ELR (cell line): Measurements from ENCODE around the gene ARHGEF28.

Experiments
- DNase-seq: peaks from one replicate; pipeline ENCODE4 v3.0.0-alpha.2; 2015; ENCODE audit warnings: low read depth

ARHGEF28 gene

DNA sequence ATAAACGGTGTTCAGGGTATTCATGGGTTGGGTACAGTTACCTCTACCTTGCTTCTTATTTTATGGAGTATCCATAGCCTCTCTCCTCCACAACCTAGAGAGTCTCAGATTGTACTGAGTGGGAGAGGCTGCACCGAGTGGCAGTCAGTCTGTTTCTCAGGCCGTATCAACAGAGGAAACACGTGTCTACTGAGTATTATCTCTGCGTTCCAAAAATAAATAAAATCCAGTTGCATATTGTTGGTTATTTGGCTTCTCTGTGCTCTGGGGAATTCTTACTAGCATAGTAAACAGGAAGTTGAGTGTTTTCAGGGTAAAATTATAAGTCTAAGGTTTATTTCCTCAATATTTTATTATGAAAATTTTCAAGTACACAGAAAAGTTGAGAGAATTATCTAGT is 231.0 kb downstream of the ARHGEF28 start:
- DNase-seq, result no peak

DNA sequence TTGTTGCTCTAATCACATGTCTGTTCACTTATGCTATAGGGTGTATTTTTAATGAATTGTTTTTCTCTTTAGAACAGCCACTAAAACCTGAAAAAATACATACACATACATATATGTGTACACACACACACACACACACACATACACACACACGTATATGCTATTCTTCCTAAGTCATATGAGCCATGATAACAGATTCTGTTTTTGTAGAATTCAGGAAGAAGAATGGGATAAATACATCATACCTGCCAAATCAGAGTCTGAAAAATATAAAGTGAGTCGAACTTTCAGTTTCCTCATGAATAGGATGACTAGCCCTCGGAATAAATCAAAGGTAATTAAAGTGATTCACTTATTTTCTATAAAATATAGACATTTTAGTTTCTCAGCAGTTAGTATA is 231.4 kb downstream of the ARHGEF28 start:
- DNase-seq, result no peak

DNA sequence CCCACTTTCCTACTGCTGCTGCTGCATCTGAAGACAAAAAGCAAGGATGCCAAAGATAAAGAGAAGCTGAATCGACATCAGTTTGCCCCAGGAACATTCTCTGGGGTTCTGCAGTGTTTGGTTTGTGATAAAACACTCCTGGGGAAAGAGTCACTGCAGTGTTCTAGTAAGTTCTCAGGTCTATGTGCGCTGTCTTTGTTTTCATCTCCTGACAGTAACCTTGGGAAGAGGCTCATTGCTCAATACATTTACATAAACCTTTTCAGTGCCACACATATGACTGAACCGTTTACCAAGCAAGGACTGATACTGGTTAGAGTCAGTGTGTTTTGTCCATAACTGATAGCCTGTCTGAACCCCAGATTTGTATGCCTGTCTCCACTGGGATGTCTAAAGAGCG is 232.1 kb downstream of the ARHGEF28 start:
- DNase-seq, result no peak

DNA sequence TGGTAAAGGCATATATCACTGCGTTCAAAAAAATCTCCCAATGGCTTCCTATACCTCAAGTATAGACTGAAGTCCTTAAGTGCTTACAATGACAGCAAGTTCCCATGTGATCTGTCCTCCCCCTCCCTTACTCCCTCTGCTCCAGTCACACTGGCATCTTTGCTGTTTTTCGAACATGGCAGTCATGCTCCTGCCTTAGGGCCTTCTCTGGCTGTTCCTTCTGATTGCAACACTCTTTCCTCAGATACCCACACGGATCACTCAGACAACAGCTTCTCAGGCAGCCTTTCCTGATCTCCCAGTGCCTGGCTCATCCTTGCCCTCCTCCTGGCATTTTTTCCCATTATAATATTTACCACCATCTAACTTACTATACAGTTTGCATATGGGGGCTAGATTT is 232.8 kb downstream of the ARHGEF28 start:
- DNase-seq, result no peak

DNA sequence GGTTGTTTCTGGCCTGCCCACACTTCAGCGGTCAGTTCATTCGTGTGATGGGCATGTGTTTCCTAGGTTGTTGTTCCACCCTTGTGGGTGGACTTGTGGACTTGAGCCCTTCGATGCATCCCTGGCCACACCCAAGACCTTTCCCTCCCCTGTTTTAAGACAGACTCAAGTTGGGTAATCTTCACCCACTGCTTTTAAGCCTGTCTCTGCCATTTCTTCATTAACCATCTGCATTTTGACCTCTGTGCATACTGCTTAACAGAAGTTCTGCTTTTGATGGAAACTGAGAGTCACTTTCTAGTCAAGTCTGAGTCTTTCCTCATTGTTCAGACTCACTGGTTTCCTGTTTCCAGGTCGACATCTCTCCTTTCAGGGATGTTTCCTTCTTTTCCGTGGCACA is 233.7 kb downstream of the ARHGEF28 start:
- DNase-seq, result no peak

DNA sequence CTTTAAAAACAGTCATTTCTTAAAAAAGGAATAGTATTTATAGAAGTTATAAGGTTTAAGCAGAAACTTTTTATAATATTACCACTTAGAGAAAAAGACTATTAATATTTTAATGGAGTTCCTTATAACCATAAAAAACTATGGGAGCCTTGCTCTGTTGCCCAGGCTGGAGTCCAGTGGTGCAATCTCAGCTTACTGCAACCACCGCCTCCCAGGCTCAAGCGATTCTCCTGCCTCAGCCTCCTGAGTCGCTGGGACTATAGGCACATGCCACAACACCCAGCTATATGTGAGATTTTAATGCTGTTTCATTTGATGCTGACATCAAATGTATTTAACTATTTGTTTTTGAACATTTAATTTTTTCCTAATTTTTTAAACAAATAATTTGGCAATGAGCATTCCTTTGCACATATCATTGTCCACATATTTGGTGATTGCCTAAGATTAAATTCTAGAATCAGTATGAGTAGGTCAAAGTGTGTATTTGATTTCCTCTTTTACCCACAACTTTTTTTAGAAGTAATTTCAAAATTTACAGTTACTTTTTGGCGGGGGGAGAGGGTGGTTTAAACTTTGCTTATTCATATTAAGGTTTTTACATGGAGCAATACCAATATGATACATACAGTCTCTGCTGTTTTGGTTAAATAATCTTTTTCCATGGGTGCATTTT is 235.5 kb downstream of the ARHGEF28 start:
- no peak for DNase-seq

DNA sequence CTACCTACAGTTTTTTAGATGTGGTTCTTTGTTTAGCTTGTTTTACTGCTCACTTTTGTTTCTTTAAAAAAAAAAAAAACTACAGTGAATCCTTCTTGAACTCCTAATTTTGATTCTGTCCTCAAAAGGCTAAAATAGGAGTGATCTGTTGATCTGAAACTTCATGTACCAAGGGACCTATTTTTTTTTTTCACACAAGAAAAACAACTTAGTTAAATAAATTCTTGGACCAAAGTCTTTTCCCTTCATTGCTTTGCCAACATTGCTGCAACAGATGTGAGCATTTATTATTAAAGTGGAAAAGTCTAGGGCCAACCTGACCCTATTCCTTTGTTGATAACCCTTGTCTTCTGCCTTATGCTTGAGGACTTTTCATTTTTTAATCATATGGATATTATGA is 236.8 kb downstream of the ARHGEF28 start:
- no peak for DNase-seq

DNA sequence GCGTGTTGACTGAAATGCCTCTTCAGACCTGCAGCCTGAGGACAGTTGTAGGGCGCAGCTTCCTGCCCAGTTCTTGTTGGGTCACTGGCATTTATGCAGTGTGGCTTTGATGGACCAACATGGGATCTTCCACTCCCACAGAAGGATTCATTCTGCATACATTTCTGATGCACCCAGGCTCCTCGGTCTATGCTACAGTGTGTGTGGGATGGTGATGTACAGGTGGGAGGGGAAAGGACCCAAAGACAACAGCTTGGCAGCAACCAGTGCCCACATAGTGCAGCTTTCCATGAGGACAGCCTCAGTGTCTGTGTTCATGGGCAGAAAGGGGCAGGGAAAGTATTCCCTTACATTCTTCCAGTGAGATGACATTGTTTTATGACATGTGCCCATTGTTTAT is 237.9 kb downstream of the ARHGEF28 start:
- no peak for DNase-seq

DNA sequence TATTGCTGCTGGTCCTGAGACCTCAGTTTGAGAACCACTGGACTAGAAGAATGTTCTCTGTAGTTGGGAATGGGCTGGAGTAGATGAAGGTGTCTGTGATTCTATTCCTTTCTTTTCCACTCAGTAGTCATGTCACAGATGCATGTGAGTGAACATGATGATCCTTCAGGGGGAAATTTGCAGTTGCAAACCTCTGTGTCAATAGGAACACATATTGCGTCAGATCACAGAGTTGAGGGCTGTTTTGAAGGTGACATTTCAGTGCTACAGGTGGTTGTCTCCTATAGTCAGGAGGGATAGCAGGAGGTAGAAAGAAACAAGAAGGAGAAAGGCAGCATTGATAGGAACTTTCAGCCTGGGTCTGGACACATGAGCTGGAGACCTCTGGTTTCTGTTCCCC is 239.3 kb downstream of the ARHGEF28 start:
- no peak for DNase-seq

DNA sequence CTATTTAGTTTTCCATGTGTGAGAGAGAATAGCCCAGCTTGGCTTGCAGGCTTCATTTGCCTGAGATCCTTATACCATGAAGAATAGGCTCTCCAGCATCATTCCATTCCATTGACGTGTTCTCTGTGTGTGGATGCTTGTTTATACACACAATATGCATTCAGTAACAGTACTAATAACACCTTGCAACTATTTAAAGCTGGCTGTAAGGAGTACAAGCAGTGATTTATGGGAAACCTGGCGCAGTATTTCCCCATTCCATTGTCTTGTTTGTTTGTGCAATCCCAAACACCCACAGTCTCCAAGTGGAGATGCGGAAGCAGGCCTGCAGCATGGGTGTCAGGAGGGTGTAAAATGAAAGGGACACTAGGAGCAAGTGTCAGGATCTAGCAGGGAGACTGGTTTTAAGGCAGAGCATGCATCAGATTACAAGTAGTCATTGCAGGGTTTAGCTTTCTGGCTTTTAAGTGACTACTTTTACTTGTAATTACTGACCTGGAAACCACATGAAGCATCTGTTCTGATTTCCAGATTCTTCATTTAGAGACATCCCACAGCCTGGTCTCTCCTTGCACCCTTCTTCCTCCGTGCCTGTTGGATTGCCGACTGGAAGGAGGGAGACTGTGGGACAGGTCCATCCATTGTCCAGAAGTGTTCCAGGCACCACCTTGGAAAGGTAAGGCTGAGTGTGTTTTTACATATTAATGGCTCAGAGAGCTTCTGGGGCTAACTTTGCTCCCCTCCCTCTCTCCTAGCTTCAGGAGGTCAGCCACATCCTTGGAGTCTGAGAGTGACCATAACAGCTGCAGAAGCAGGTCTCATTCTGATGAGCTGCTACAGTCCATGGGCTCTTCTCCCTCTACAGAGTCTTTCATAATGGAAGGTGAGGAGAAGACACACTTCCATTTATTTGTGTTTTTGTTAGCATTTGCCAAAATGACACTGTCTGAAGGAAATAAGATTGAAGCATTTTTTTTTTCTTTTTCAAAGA is 241.6 kb downstream of the ARHGEF28 start:
- peak; percentile 54 for DNase-seq

DNA sequence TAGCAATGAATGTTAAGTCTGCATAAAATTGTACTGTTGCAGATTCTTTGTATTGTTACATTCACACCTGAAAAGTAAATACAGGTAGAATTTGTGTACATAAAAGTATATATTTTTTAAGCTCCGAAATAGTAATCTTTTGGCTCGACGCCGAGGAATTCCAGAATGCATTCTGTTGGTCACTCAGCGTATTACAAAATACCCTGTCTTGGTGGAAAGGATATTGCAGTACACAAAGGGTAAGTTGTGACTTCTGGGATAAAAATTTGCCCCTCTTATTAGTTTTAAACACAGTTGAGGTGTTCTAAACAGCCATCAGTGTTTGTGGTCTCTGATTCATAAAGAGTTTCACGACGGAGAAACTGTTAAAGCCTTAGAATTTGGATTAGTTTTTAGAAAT is 257.6 kb downstream of the ARHGEF28 start:
- no peak for DNase-seq

DNA sequence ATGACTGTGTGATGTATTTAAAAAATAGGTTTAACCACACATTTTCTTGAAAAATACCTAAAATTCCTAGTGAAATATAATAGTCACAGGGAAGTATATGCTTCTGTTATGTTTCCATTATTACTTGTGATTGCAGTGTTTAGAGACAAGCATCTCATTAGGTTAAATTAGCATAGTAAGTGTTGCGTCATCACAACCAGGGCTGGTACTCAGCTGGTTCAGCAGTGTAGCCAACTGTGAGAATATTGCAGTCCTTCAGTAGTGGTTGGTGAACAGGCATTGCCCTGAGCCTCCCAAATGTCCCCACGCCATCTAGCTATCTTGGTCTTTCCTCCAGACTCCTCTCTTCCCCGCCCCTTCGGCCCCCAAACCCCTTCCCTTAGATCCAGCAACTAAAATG is 261.7 kb downstream of the ARHGEF28 start:
- DNase-seq, result no peak

DNA sequence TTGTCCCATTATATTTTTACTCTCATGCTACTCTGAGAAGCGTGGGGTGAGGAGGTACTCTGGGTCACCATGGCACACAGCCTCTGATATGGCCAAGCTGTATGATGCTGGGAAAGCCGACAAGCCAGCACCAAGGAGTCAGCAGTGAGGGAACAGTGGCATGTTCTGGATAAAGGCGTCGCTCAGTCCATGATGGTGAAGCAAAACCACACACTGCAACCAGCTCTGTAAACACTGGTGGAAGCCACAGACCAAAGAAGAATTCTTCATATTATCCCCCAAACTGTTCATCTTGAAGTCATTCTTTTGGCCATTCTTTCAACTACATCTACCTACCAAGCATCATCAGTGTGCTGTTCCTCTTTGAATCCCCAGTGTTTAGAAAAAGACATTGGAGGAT is 264.6 kb downstream of the ARHGEF28 start:
- DNase-seq, result no peak

DNA sequence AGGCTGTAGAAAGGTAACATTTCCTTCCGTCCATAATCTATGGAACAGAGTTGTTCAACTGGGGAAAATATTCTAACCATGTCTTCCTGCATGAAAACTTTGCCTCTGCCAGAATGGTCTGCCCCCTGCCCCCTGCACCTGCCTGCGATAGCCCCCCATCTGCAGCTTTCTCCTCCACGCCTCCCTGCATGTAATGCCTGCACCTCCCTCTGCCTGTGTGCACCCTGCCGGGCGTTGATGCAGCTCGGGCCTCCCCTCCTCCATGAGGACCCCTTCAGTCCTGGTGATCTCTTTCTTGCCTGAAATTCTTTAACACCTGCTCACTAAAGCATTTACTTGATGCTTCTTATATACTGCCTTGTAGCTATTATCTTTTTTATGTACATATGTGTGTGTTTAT is 266.2 kb downstream of the ARHGEF28 start:
- no peak for DNase-seq

DNA sequence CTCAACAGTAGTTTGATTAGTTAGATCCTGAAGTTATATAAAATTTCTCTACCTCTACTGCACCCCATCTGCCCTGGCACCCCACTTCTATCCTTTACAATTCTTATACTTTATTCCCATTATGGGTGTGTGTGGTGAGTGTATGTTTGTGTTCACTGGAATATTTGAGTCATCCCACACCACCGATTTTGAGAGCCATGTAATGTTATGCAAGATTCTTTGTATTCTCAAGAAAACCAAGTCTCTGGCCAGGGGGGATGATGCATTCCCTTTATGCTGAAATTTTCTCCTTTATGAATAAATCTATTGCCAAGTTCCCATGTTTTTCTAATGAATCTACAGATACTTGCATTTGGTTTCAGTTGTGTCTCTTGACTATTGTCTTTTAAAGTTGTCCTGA is 266.8 kb downstream of the ARHGEF28 start:
- DNase-seq, result peak; percentile 57

DNA sequence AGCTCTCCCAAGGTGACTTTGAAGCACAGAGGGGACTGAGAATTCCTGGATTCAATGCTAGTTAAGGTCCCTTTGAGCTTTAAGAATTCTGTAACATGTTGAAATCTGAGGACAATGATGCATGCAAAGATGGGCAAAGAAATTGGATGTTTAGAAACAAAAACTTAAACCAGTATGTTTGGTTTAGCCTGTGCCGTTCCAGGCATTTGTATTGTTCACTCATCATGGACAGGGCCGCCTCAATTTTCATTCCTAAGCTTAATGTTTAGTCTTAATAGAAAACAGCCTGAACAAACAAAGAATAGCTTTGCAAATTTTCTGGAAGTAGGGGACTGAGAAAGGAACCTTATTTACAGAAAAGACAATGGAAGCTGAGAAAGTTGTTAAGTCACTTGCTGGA is 267.8 kb downstream of the ARHGEF28 start:
- DNase-seq, result no peak

DNA sequence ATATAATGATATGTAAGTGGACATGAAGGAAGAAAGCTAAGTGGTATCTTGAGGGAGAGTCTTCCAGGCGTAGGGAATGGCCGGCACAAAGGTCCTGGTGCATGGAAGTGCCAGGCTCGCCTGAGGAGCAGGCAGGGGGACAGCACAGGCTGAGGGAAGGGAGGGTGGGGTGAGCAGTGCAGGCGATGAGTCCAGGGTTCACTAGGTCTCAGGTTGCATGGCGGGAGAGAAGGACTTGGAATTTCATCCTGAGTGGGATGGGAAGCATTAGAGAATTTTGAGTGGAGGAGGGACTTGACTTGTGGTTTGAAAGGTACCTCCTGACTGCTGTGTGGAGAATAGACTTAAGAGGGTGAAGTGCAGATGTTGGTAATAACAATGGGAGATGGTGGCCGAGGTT is 268.9 kb downstream of the ARHGEF28 start:
- DNase-seq, result no peak

DNA sequence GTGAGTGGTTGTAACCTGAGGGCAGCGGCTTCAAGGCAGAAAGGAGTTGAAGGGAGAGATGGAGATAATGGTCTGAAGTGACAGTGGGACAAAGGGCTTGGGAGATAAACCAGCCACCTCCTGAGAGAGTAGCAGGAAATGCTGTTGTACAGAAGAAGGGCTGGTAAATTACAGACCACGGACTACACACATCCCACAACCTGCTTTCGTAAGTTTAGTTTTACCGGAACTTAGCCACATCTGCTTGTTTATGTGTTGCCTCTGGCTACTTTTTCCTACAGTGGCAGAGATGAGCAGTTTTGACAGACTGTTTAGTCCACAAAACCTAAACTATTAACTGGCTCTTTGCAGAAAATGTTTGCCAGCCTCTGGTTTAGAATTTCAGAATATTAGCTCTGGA is 269.5 kb downstream of the ARHGEF28 start:
- DNase-seq, result no peak

DNA sequence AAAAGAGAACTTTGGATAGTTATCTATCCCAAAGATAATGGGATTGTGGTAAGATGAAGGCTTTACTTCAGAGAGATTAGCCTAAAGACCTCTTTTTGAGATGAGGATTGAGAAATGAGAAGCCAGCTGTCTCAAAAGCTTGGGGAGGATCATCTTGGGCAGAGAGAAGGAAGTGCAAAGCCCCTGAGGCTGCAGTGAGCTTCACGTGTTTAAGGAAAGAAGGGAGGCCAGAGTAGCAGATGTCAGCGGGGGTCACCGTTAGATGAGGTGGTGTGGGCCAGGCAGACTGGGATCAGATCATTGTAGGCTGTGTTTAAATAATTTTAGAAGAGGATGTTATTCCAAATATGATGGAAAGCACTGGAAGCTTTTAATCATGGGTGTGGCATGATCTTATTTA is 270.1 kb downstream of the ARHGEF28 start:
- DNase-seq, result no peak

DNA sequence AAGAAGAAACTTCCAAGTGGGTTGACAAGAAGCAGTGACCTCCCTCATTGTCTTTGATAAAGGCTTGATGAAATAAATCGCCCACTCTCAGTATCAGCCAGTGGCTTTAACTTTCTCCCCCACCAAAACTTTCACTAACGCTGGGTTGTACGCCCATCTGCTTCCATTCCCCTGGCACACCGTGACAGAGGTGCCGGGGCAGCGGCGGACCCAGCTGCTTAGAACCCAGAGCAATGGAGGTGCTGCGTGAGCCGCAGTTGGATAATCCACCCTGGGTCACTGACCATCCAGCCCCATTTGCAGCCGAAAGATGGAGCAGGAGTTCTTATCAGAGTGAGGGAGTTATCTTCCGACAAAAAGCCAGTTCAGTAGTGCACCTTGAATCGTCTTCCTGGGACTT is 270.7 kb downstream of the ARHGEF28 start:
- no peak for DNase-seq

DNA sequence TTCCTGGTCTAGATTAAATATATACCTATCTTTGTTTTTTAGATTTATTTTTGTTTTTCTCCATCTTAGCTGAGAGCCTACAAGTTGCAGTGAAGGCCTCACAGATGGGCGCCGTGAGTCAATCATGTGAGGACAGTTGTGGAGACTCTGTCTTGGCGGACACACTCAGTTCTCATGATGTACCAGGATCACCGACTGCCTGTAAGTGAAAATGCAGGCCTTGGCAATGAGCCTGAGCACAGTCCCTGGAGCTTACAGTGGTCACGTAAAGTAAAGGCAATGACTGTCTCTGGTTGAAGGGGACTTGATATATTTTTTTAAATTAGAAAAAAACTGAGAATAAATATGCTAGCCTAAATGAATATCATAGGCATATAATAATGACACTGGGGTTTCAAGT is 271.9 kb downstream of the ARHGEF28 start:
- DNase-seq, result no peak

DNA sequence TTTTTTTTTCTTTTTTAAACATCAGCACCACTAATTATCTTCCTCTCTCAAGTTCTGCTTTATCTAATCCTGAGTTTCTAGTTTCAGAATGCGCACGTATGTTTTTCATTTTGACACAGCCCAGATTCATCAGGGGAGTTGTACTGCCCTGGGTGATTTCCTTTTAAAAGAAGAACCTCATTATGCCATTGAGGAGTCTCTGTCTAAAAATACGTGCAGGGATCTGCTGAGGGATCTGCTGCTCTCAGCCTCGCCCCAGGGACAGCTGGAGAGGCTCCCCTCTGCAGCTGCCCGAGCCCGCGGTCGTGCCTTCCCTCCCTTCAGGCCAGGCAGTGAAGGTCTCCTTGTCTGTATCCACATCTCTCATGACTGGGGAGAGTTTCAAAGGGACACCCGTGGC is 273.1 kb downstream of the ARHGEF28 start:
- DNase-seq, result no peak

DNA sequence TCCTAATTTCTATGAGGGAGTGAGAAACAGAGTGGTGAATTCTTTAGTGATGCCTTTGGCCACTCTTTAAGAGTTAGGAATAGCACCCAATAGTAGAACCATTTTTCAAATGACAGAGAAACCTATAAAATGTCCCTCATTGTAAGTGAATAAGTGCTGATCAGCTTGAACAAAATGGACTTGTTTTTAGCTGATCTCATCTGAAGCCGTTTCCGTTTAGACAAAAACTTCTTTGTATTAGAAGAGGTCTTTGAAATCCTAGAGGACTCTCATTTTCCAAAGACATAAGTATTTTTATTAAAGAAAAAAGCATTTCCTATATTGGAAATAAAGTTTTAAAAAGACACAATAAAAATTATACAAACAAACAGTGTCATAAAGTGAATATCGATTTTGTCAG is 273.9 kb downstream of the ARHGEF28 start:
- DNase-seq, result no peak

DNA sequence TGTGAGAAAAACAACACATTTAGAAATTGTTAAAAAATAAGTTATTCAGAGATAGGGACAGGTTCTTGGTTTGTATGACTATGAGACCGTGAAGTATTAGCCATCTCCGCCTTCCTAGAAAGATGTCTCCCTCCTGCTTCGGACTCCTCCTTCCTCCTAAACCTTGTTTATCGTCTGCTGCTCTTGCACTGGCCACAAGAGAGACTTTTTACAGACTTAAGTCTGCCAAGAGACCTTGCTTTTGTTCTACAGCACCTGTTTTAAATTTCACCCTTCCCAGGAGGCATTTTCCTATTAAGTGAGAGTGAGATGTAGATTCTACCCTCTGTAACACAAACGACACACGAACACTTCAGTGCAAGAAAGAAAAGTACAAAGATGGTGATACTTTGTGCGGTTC is 274.6 kb downstream of the ARHGEF28 start:
- peak; percentile 22 for DNase-seq
